Measurements from ENCODE around the gene ZCCHC8. TPM values are rescaled to one million over a fixed set of nuclear protein-coding genes. Genes with fewer than 3 reads are reported as not detected.
A peak's percentile ranks its signal among the peaks of the same experiment; 100 is the strongest.

Gene ZCCHC8
- total and polyA plus RNA-seq, 8 donors: 7.8 to 110 (median 21.7) TPM

DNA sequence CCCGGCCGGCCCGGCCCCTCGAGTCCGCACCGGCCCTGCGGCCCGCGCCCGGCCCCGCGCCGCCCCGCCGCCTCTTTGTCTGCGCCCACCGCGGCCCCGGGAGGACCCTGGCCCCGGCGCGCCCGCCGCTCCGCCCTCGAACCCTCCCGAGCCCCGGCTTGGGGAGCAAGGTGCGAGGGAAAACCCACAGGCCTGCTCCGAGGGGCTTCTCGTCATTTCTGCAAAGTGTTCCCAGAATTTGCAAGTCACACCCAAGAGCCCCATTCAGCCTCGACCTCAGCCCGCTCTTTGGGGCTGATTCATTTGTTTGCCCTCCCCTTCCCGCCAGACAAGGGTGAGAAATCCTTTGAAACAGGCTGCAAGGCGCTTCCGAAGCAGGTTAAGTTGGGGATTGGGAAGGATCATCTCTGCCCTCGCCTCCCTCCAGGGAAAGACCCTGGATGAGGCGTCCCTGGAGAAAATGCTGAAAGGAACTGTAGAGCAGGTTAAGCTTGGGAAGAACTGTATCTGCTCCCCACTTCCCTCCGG lies 77.9 kb downstream of the ZCCHC8 start:
- 0 to 1% (median 0%) methylated on average over 17 to 39 of the region's 39 CpGs for WGBS, 5 donors
- H3K27me3 ChIP-seq: no peaks in the 10 kb centered on the region
- H3K27ac ChIP-seq: peak overlapping the region; percentile 88 to 100 (median 92)
- TF ChIP-seq, protein P1, sequence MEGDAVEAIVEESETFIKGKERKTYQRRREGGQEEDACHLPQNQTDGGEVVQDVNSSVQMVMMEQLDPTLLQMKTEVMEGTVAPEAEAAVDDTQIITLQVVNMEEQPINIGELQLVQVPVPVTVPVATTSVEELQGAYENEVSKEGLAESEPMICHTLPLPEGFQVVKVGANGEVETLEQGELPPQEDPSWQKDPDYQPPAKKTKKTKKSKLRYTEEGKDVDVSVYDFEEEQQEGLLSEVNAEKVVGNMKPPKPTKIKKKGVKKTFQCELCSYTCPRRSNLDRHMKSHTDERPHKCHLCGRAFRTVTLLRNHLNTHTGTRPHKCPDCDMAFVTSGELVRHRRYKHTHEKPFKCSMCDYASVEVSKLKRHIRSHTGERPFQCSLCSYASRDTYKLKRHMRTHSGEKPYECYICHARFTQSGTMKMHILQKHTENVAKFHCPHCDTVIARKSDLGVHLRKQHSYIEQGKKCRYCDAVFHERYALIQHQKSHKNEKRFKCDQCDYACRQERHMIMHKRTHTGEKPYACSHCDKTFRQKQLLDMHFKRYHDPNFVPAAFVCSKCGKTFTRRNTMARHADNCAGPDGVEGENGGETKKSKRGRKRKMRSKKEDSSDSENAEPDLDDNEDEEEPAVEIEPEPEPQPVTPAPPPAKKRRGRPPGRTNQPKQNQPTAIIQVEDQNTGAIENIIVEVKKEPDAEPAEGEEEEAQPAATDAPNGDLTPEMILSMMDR (IDR thresholded peaks at IDR 0.05): no peak
- TF ChIP-seq POLR2AphosphoS5 (IDR thresholded peaks at IDR 0.05): peak in 1 of 3 donors; percentile 65
- TF ChIP-seq EP300 (IDR thresholded peaks at IDR 0.05): no peak
- H3K4me1 ChIP-seq: peaks cover 24 to 63% (median 45%) of the 10 kb centered on the region in 4 donors
- intact Hi-C loops (cut with DNase I; ENCODE audit: low total_unique reads): no loop called here
- no peaks in the 10 kb centered on the region for H3K9me3 ChIP-seq
- DNase-seq: peak in 1 of 2 donors; percentile 69
- H3K4me3 ChIP-seq: peak overlapping the region; percentile 57 to 96 (median 78)
- no peaks in the 10 kb centered on the region for H3K36me3 ChIP-seq

DNA sequence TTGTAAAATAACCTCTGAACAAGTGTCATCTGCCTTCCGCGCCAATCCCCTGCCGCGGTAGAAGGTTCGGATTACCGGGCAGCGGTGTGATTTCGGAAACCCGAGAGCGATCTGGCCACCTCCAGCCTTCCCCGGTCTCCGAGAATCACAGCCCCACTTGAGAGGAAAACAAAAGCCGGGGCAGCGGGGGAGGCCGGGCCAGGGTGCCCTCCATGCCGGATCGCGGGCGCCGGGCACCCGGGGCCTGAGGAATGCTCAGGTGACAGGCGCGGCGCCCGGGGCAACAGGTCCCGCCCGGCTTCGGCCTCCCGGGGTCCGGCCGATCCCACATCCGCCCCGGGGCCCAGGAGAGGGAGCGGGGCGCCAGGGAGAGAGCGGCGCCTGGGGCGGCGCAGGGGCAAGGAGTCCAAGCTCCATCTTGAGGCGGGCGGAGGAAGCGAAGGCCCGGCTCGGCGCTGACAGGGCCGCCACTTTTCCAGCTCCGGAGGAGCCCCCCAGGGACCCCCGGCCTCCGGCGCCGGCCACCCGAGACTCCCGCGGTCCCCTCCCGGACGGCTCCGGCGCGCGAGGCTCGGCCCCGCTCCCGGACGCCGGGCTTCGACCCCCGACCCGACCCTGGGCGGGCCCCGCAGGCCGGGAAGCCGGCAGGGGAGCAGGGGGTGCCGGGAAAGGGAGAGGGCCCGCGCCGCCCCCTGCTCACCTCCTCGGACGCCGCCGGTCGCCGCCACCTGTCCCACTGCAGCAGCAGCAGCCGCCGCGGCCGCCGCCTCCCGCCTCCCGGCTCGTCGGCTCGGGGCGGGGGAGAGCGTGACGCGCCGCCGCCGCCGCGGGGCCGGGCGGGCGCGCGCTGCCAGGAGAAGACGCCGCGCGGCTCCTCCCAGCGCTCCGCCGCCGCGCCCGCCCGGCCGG lies 78.7 kb downstream of the ZCCHC8 start, which contains the start of gene CLIP1:
Gene CLIP1 (minus strand): TSS at position 849 of the 909 bp plus-strand sequence. CDS start 42,217 bp downstream, outside the sequence.
- Histone ChIP-seq H3K27ac (peak within 1 kb of the TSS; percentile 92 to 100 (median 99)), H3K36me3 (peaks cover 0 to 2% (median under 1%) of the 10 kb centered on the region in 4 donors), H3K4me3 (peak within 1 kb of the TSS; percentile 63 to 96 (median 85)), H3K27me3 (no peaks in the 10 kb centered on the region), H3K9me3 (no peaks in the 10 kb centered on the region), H3K4me1 (peaks cover 24 to 68% (median 46%) of the 10 kb centered on the region in 4 donors)
- WGBS, 5 donors: 0 to 1% (median 0%) methylated on average over 40 to 116 of the region's 118 CpGs
- intact Hi-C loops (cut with DNase I; ENCODE audit: low total_unique reads): no loop called here
- TF ChIP-seq EP300 (IDR thresholded peaks at IDR 0.05): no peak
- TF ChIP-seq, protein P1 (IDR thresholded peaks at IDR 0.05): peak in 4 of 7 experiments; percentile 6 to 47 (median 24)
- TF ChIP-seq POLR2A (IDR thresholded peaks at IDR 0.05): no peak
- TF ChIP-seq POLR2AphosphoS5 (IDR thresholded peaks at IDR 0.05): peak; percentile 19 to 70 (median 22)
- peak; percentile 72 to 90 for DNase-seq

Small RNA genes lying within 50 kb of the gene (small RNA-seq; reads per million reads assigned to genes)
- 0 reads per million in 4 donors for gene RF00411

Other genes starting within 250 kb of the ZCCHC8 start
- 10 to 100 TPM; 10.3 to 45.8 (median 16.9) TPM for gene VPS33A, start 234.4 kb downstream of the ZCCHC8 start, total RNA-seq
- 10 to 100 TPM in 1 of 3 donors, 1 to 10 TPM in 2; 6.1 to 12.1 (median 7.4) TPM for gene VPS33A, start 234.4 kb downstream of the ZCCHC8 start, polyA plus RNA-seq
- 100 to 1,000 TPM in 1 of 5 donors, 10 to 100 TPM in 4; 66.6 to 133 (median 87.5) TPM for gene CLIP1, start 78.3 kb downstream of the ZCCHC8 start, total RNA-seq
- 10 to 100 TPM; 16.0 to 16.7 (median 16.2) TPM for gene CLIP1, start 78.3 kb downstream of the ZCCHC8 start, polyA plus RNA-seq
- gene RSRC2, start 26.0 kb upstream of the ZCCHC8 start, total RNA-seq: 100 to 1,000 TPM in 3 of 5 donors, 10 to 100 TPM in 2; 28.0 to 234 (median 135) TPM
- gene RSRC2, start 26.0 kb upstream of the ZCCHC8 start, polyA plus RNA-seq: 10 to 100 TPM; 31.4 to 41.2 (median 36.0) TPM
- gene KNTC1, start 26.3 kb upstream of the ZCCHC8 start, total RNA-seq: 10 to 100 TPM in 4 of 5 donors, 1 to 10 TPM in 1; 6.1 to 47.0 (median 24.2) TPM
- gene KNTC1, start 26.3 kb upstream of the ZCCHC8 start, polyA plus RNA-seq: 10 to 100 TPM in 1 of 3 donors, 1 to 10 TPM in 2; 2.4 to 16.6 (median 3.0) TPM
- gene HCAR2, start 202.4 kb upstream of the ZCCHC8 start, total RNA-seq: under 1 TPM in 2 of 5 donors, not detected in 3; 0.18 to 0.58 TPM
- gene HCAR2, start 202.4 kb upstream of the ZCCHC8 start, polyA plus RNA-seq: 1 to 10 TPM; 2.6 to 8.2 (median 3.1) TPM
- gene HCAR3, start 215.9 kb upstream of the ZCCHC8 start, total RNA-seq: 1 to 10 TPM in 2 of 5 donors, under 1 TPM in 1, not detected in 2; 0.37 to 1.8 (median 1.8) TPM
- gene HCAR3, start 215.9 kb upstream of the ZCCHC8 start, polyA plus RNA-seq: 1 to 10 TPM in 2 of 3 donors, not detected in 1; 1.2 to 8.3 TPM
- 1 to 10 TPM in 2 of 5 donors, under 1 TPM in 1, not detected in 2; 0.45 to 2.0 (median 1.2) TPM for gene HCAR1, start 229.9 kb upstream of the ZCCHC8 start, total RNA-seq
- 1 to 10 TPM; 1.2 to 2.3 (median 2.1) TPM for gene HCAR1, start 229.9 kb upstream of the ZCCHC8 start, polyA plus RNA-seq

Measured in stomach (tissue), 9 donors.